RWPE1 (cell line): ENCODE measurements around the gene ATP5ME.

Experiments
- CTCF ChIA-PET: fragments of 350-600 bp; sonication (Branson Sonifier 250); formaldehyde crosslinking; extraction: SDS; loops from one replicate; lab custom pipeline; 2021; lab: Yijun Ruan, JAX
- POLR2A ChIA-PET: fragments of 400-600 bp; formaldehyde crosslinking; extraction: SDS; loops from one replicate; lab custom pipeline; 2020; ENCODE audit warnings: antibody characterized with exemption; ENCODE audit not compliant: low non-redundant PET; lab: Yijun Ruan, JAX
- DNase-seq: peaks from one replicate; pipeline ENCODE4 v3.0.0; 2012; ENCODE audit warnings: low spot score
- H3K27ac ChIP-seq: fragments of 450-650 bp; 2 replicates; pipeline ENCODE4 v1.5.1; 2017
- TF ChIP-seq, protein P1 (sequence below): fragments of 450-650 bp; conservative IDR thresholded peaks from 2 replicates; pipeline ENCODE4 v1.5.1; 2017; ENCODE audit warnings: low read depth, mild to moderate bottlenecking

Gene ATP5ME, protein sequence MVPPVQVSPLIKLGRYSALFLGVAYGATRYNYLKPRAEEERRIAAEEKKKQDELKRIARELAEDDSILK

DNA sequence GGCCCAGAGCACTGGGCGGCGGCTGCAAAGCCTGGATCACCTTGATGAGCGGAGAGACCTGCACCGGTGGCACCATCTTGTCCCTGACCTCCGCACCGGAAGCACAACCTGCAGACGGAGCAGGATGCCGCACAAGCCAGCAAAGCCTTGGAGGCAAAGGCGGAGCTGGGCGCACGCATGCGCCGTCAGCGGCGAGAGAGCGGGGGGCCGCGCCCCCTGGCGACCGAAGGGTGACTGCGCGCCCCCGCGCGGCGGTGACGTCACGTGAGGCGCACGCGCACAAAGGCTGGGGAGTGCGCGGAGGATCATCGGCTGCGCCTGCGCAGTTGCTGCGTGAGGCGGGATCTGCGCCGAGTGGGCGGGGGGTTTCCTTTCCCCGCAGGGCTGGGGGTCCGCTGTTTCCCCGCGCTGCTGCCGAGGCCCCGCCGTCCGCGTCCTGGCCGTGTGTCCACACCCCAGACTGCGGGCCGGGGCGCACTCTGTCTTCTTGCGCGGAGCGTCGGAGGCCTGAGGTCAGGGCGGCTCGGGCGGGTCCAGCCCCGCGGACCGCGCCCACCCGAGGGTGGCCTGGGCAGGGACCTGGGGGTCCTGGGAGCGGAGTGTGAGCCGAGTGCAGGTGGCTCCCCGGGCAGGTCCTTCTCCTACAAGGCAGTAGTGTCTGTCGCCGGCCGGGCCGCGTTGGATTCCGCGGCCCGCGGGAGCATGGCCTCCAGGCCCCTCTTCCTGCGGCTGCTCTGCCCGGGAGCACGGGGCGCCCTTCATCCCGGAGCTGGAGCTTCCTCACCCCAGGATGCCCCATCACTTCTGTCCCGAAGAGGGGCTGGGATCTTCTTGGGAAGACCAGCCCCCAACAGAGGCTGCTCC, at the start of gene ATP5ME, which contains the start of gene MYL5:
TSS of gene ATP5ME (minus strand) at position 105 of the 864 bp plus-strand sequence. CDS start at position 76, 29 bp downstream.
TSS of gene MYL5 (plus strand) at position 371 of the 864 bp plus-strand sequence. CDS start 3,485 bp downstream, outside the sequence.
- ChIA-PET CTCF (interaction anchor here (0.7 to 0.9 kb wide), 2 partner anchors 54 to 98 kb away, joined by 3 to 4 read pairs; no protein-coding TSS in a partner anchor), POLR2A (no interaction called here)
- peak within 1 kb of the TSS; percentile 83 for H3K27ac ChIP-seq
- TF ChIP-seq, protein P1, sequence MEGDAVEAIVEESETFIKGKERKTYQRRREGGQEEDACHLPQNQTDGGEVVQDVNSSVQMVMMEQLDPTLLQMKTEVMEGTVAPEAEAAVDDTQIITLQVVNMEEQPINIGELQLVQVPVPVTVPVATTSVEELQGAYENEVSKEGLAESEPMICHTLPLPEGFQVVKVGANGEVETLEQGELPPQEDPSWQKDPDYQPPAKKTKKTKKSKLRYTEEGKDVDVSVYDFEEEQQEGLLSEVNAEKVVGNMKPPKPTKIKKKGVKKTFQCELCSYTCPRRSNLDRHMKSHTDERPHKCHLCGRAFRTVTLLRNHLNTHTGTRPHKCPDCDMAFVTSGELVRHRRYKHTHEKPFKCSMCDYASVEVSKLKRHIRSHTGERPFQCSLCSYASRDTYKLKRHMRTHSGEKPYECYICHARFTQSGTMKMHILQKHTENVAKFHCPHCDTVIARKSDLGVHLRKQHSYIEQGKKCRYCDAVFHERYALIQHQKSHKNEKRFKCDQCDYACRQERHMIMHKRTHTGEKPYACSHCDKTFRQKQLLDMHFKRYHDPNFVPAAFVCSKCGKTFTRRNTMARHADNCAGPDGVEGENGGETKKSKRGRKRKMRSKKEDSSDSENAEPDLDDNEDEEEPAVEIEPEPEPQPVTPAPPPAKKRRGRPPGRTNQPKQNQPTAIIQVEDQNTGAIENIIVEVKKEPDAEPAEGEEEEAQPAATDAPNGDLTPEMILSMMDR, result peak; percentile 88
- DNase-seq, result peak; percentile 99

DNA sequence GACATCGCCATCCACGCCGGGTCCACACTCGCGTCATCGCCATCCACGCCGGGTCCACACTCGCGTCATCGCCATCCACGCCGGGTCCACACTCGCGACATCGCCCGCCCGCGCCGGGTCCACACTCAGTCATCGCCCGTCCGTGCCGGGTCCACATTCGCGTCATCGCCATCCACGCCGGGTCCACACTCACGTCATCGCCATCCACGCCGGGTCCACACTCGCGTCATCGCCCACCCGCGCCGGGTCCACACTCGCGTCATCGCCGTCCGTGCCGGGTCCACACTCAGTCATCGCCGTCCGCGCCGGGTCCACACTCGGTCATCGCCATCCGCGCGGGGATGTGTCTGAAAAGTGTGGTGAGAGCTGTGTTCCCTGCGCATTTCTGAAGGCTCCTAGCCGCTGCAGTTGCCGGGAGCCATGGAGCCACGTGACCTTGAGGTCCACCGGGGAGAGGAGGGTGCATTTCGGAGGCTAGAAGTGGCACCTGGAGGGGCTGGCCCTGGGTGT, 48.8 kb upstream of the ATP5ME start:
- POLR2A ChIA-PET, result no interaction called here
- TF ChIP-seq, protein P1, result no peak
- no peak for DNase-seq
- H3K27ac ChIP-seq, result no peak overlapping the region
- CTCF ChIA-PET, result no interaction called here

DNA sequence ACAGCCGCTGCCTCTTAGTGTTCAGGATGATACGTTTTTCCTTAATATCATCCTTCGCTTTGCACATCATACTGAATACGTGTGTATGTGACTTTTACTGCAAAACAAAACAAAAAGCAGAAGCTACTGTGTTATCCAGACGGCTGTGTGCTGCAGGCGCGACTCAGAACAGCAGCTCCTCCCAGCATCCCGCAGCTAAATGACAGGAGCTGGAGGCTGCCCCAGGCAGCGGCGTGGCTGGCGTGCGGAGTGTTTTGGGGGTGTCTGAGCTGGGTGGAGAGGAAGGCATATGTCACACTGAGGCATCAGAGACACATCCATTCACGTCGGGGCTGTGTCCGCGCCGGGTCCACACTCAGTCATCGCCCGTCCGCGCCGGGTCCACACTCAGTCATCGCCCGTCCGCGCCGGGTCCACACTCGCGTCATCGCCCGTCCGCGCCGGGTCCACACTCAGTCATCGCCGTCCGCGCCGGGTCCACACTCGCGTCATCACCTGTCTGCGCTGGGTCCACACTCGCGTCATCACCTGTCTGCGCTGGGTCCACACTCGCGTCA, 48.2 kb upstream of the ATP5ME start:
- peak overlapping the region; percentile 75; the same call in 1 of the 2 replicates for H3K27ac ChIP-seq
- CTCF ChIA-PET, result interaction anchor here (0.5 kb wide), 1 partner anchor 45 kb away, joined by 4 read pairs; no protein-coding TSS in a partner anchor
- TF ChIP-seq, protein P1, result no peak
- POLR2A ChIA-PET, result no interaction called here
- DNase-seq, result no peak

DNA sequence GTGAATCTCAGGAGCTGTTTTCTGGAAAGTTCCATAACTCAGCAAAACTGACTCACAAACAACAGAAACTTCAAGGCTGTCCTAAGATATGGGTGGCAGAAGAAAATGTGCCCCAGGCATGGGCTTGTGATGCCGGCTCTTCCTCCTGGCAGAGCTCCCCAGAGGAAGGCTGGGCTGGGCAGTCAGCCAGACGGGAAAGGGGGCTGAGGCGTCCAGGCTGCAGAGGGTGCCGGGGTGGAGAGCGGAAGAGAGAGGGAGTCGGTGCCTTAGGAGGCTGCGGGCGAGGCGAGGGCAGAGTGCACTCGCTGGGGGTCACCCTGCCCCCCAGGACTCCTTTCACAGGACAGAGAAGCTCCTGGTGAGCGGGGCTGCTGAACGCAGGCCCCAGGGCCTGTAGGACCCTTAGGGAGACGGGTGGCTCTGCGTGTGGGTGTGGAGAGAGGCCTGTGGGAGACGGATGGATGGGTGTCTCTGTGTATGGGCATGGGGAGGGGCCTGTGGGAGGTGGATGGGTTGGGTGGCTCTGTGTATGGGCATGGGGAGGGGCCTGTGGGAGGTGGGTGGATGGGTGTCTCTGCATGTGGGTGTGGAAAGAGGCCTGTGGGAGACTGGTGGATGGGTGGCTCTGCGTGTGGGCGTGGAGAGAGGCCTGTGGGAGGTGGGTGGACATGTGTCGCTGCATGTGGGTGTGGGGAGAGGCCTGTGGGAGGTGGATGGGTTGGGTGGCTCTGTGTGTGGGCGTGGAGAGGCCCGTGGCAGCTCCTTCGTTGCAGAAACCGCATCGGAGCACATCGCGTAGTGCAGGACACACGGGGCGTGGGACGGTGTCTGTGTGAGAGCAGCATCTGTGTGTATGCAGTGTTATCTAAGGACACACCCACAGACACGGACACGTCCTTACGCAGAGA, 47.4 kb upstream of the ATP5ME start:
- CTCF ChIA-PET, result interaction anchor here (0.5 to 1.4 kb wide), 3 partner anchors 21 to 45 kb away, joined by 3 to 7 read pairs (median 4); no protein-coding TSS in a partner anchor
- POLR2A ChIA-PET, result no interaction called here

DNA sequence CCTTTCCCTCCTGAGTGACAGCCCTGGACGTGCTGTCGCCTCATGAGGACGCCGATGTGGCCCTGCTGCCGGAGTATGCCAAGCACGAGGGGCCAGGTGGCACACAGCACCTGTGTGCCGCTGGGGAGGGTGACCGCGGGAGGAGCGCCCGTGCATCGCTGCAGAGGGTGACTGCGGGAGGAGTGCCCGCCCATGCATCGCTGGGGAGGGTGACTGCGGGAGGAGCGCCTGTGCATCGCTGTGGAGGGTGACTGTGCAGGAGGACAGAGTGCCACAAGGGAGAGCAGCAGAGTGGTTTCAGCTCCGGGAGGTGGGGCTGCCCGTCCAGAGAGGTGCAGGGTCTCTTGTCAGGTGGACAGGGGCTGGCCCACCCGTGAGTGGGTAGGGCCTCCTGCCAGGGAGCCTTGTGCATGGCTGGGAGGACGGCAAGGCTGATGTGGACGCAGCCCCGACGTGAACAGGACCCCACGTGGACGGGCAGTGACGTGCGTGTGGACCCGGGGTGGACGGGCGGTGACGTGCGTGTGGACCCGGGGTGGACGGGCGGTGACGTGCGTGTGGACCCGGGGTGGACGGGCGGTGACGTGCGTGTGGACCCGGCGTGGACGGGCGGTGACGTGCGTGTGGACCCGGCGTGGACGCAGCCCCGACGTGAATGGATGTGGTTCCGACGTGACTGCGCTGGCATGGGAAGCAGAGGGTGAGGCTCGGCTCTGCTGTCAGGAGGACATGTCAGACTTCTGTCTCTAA, 46.2 kb upstream of the ATP5ME start:
- TF ChIP-seq, protein P1, result no peak
- ChIA-PET CTCF (interaction anchor here (1.0 to 1.4 kb wide), 2 partner anchors 22 to 36 kb away, joined by 3 to 7 read pairs; no protein-coding TSS in a partner anchor), POLR2A (no interaction called here)
- peak overlapping the region; percentile 75 for H3K27ac ChIP-seq
- no peak for DNase-seq

More for the DNA sequence above, 47.4 kb upstream of the ATP5ME start:
- TF ChIP-seq, protein P1, result no peak
- peak overlapping the region; percentile 75 for H3K27ac ChIP-seq
- peak; percentile 12 for DNase-seq
